Measurements from ENCODE around the gene FGF6. TPM values are rescaled to one million over a fixed set of nuclear protein-coding genes. Genes with fewer than 3 reads are reported as not detected.

Gene FGF6
- total and polyA plus RNA-seq, 2 experiments from 2014 or later, result not detected

GRCh38 chr12:4418913-4419312 is 26.7 kb downstream of the FGF6 start:
- TF ChIP-seq CTCF (IDR thresholded peaks at IDR 0.05; ENCODE audit: low read depth, low read length), result no peak
- Histone ChIP-seq H3K9me3 (ENCODE audit: low read depth) (no peaks in the 10 kb centered on the region), H3K36me3 (no peaks in the 10 kb centered on the region), H3K27me3 (no peaks in the 10 kb centered on the region), H3K4me3 (no peak overlapping the region), H3K4me1 (ENCODE audit: low read depth) (peaks cover 20% of the 10 kb centered on the region), H3K27ac (no peak overlapping the region)
- DNase-seq (ENCODE audit: low read depth in 1 of 2, low spot score in 1 of 2), result no peak

- Histone ChIP-seq H3K27me3 (no peaks in the 10 kb centered on the region), H3K4me1 (ENCODE audit: low read depth) (peaks cover 20% of the 10 kb centered on the region), H3K9me3 (ENCODE audit: low read depth) (no peaks in the 10 kb centered on the region), H3K4me3 (no peak overlapping the region), H3K27ac (no peak overlapping the region), H3K36me3 (no peaks in the 10 kb centered on the region)
- no peak for TF ChIP-seq CTCF (IDR thresholded peaks at IDR 0.05; ENCODE audit: low read depth, low read length)
- no peak for DNase-seq (ENCODE audit: low read depth in 1 of 2, low spot score in 1 of 2)
These were observed 27.7 kb downstream of the FGF6 start for GRCh38 chr12:4417936-4418335.

GRCh38 chr12:4417455-4417854 is 28.2 kb downstream of the FGF6 start:
- DNase-seq (ENCODE audit: low read depth in 1 of 2, low spot score in 1 of 2), result no peak
- Histone ChIP-seq H3K36me3 (no peaks in the 10 kb centered on the region), H3K4me1 (ENCODE audit: low read depth) (peaks cover 20% of the 10 kb centered on the region), H3K9me3 (ENCODE audit: low read depth) (no peaks in the 10 kb centered on the region), H3K27ac (no peak overlapping the region), H3K27me3 (no peaks in the 10 kb centered on the region), H3K4me3 (no peak overlapping the region)
- TF ChIP-seq CTCF (IDR thresholded peaks at IDR 0.05; ENCODE audit: low read depth, low read length), result no peak

- H3K4me1 ChIP-seq (ENCODE audit: low read depth), result peaks cover 20% of the 10 kb centered on the region
- no peak for DNase-seq (ENCODE audit: low read depth in 1 of 2, low spot score in 1 of 2)
- H3K9me3 ChIP-seq (ENCODE audit: low read depth), result no peaks in the 10 kb centered on the region
- no peak overlapping the region for H3K4me3 ChIP-seq
- TF ChIP-seq CTCF (IDR thresholded peaks at IDR 0.05; ENCODE audit: low read depth, low read length), result no peak
- H3K27ac ChIP-seq, result no peak overlapping the region
- H3K36me3 ChIP-seq, result no peaks in the 10 kb centered on the region
- no peaks in the 10 kb centered on the region for H3K27me3 ChIP-seq
These were observed 29.3 kb downstream of the FGF6 start for GRCh38 chr12:4416276-4416675.

GRCh38 chr12:4412465-4412864 is 33.1 kb downstream of the FGF6 start:
- Histone ChIP-seq H3K4me3 (no peak overlapping the region), H3K27me3 (no peaks in the 10 kb centered on the region), H3K27ac (no peak overlapping the region), H3K36me3 (no peaks in the 10 kb centered on the region), H3K4me1 (ENCODE audit: low read depth) (peaks cover 11% of the 10 kb centered on the region), H3K9me3 (ENCODE audit: low read depth) (no peaks in the 10 kb centered on the region)
- TF ChIP-seq CTCF (IDR thresholded peaks at IDR 0.05; ENCODE audit: low read depth, low read length), result no peak
- no peak for DNase-seq (ENCODE audit: low read depth in 1 of 2, low spot score in 1 of 2)

GRCh38 chr12:4412056-4412455 is 33.6 kb downstream of the FGF6 start:
- TF ChIP-seq CTCF (IDR thresholded peaks at IDR 0.05; ENCODE audit: low read depth, low read length), result no peak
- H3K27me3 ChIP-seq, result no peaks in the 10 kb centered on the region

More at GRCh38 chr12:4412056-4412455, 33.6 kb downstream of the FGF6 start:
- Histone ChIP-seq H3K27ac (no peak overlapping the region), H3K9me3 (ENCODE audit: low read depth) (no peaks in the 10 kb centered on the region), H3K4me1 (ENCODE audit: low read depth) (peaks cover 9% of the 10 kb centered on the region), H3K36me3 (no peaks in the 10 kb centered on the region), H3K4me3 (no peak overlapping the region)
- no peak for DNase-seq (ENCODE audit: low read depth in 1 of 2, low spot score in 1 of 2)

All from cardiac muscle cell (in vitro differentiated cells and primary cell).